Vagina (tissue), 2 donors: Measurements from ENCODE around the gene ERC2.

Experiments used
- POLR2A ChIP-seq, 2 donors: fragments of 450-650 bp; IDR thresholded peaks; one replicate each; pipeline ENCODE4 v1.6.1; 2017; ENCODE audit warnings: antibody characterized with exemption in 2 of 2, mild to moderate bottlenecking in 2 of 2, moderate library complexity in 2 of 2
- POLR2AphosphoS5 ChIP-seq, 2 donors: sonication (generic); formaldehyde crosslinking; IDR thresholded peaks; one replicate each; pipeline ENCODE4 v1.9.0; 2017; ENCODE audit warnings: antibody characterized with exemption in 2 of 2, mild to moderate bottlenecking in 2 of 2, low read depth in 1 of 2; ENCODE audit not compliant: insufficient read depth in 1 of 2
- TF ChIP-seq, protein P1 (sequence below), 3 experiments: fragments of 450-650 bp in 2 of 3; fragments of 200-600 bp in 1 of 3; sonication (generic) in 1 of 3; IDR thresholded peaks; one replicate each; pipeline ENCODE4 v1.5.1; 2017 to 2019; ENCODE audit warnings: antibody characterized with exemption in 3 of 3, mild to moderate bottlenecking in 2 of 3, moderate library complexity in 2 of 3

DNA sequence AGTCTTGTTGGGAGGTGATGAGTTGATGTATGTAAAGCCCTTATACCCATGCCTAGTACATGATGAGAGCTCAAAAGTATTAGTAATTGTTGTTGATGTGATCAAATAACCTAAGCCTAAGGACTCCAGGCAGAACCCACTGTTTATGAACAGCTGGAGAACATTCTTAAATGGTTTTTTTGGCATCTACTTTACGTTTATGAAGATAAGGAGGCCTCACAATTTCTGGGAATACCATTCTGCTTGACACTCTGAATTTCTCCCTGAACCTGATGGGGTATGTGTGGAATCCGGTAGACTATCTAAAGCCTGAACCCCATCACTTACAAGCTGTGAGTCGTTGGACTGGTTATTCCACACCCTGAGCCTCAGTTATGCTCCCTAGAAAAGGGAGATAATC, 736.5 kb downstream of the ERC2 start:
- TF ChIP-seq, protein P1, sequence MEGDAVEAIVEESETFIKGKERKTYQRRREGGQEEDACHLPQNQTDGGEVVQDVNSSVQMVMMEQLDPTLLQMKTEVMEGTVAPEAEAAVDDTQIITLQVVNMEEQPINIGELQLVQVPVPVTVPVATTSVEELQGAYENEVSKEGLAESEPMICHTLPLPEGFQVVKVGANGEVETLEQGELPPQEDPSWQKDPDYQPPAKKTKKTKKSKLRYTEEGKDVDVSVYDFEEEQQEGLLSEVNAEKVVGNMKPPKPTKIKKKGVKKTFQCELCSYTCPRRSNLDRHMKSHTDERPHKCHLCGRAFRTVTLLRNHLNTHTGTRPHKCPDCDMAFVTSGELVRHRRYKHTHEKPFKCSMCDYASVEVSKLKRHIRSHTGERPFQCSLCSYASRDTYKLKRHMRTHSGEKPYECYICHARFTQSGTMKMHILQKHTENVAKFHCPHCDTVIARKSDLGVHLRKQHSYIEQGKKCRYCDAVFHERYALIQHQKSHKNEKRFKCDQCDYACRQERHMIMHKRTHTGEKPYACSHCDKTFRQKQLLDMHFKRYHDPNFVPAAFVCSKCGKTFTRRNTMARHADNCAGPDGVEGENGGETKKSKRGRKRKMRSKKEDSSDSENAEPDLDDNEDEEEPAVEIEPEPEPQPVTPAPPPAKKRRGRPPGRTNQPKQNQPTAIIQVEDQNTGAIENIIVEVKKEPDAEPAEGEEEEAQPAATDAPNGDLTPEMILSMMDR (IDR thresholded peaks at IDR 0.05), result no peak
- TF ChIP-seq POLR2A (IDR thresholded peaks at IDR 0.05) (no peak), POLR2AphosphoS5 (IDR thresholded peaks at IDR 0.05; ENCODE audit: insufficient read depth in 1 of 2, low read depth in 1 of 2) (no peak)
